ENCODE data around the gene FOXN1. TPM values are rescaled to one million over a fixed set of nuclear protein-coding genes. Genes with fewer than 3 reads are reported as not detected.

Gene FOXN1
- total RNA-seq, 5 donors from 2014 or later (not counting 1 experiment from before 2014, with no cell fraction given): not detected

DNA sequence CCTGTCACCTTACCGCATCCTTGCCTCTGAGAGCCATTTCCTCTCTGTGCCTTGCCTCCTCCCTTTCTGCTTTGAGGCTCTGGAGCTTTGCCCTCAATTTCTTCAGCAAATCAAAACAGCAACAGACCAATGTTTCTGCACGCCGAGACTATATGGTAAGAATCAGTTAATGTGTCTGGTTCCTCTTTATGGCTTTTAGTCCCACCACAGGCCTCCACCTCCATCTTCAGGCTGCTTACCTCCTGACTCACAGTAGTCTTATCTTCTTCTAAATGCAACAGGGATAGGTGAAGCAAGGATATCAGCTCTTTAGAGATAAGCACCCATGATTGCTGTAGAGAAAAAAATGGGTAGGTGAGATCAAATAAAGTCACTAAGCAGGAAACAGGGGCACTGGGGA is 79.7 kb downstream of the FOXN1 start:
- no peaks in the 10 kb centered on the region for H3K4me1 ChIP-seq (ENCODE audit: control insufficient read depth in 1 of 2, extremely low read depth in 1 of 2, insufficient read depth in 2 of 2, low read length in 2 of 2)
- CTCF ChIA-PET: interaction anchor here in 1 of 2 donors (0.6 kb wide), 1 partner anchor 1245 kb away, joined by 7 read pairs; no protein-coding TSS in a partner anchor
- Mint-ChIP-seq H3K36me3 (peaks cover 16% of the 10 kb centered on the region), H3K4me1 (no peaks in the 10 kb centered on the region), H3K9me3 (no peaks in the 10 kb centered on the region), H3K27ac (no peak overlapping the region), H3K4me3 (no peak overlapping the region), H3K27me3 (no peaks in the 10 kb centered on the region)
- H3K36me3 ChIP-seq (ENCODE audit: control insufficient read depth in 2 of 2, extremely low read depth in 1 of 2, insufficient read depth in 1 of 2, low read length in 1 of 2): peaks cover 3 to 22% of the 10 kb centered on the region in 2 donors
- WGBS (ENCODE audit: insufficient coverage): no CpG with 5 or more reads among the region's 3 CpGs
- ATAC-seq (replicated peaks in 1 of 4) (no peak), DNase-seq (no peak)
- H3K4me3 ChIP-seq (ENCODE audit: control insufficient read depth in 1 of 2, extremely low read depth in 1 of 2, low read length in 1 of 2): no peak overlapping the region
- H3K27me3 ChIP-seq (replicated peaks in 1 of 2; ENCODE audit: control insufficient read depth in 2 of 2, extremely low read depth in 1 of 2, insufficient read depth in 2 of 2, low read length in 1 of 2): no peaks in the 10 kb centered on the region
- no peaks in the 10 kb centered on the region for H3K9me3 ChIP-seq
- no peak overlapping the region for H3K27ac ChIP-seq (ENCODE audit: low read length)
- POLR2A ChIA-PET: no interaction called here

Other genes with a start within 250 kb of the FOXN1 start
- gene TMEM97, start 187.1 kb upstream of the FOXN1 start, total RNA-seq: 1 to 10 TPM; 3.4 to 7.2 (median 5.1) TPM
- gene IFT20, start 170.9 kb upstream of the FOXN1 start, total RNA-seq: 10 to 100 TPM; 29.3 to 55.4 (median 33.8) TPM
- 10 to 100 TPM; 12.1 to 28.9 (median 23.3) TPM for gene TNFAIP1, start 170.6 kb upstream of the FOXN1 start, total RNA-seq
- gene POLDIP2, start 148.8 kb upstream of the FOXN1 start, total RNA-seq: 10 to 100 TPM; 29.2 to 38.7 (median 33.2) TPM
- gene SEBOX, start 141.1 kb upstream of the FOXN1 start, total RNA-seq: not detected
- 1 to 10 TPM in 3 of 5 donors, under 1 TPM in 2; 0.50 to 1.9 (median 1.2) TPM for gene VTN, start 136.0 kb upstream of the FOXN1 start, total RNA-seq
- gene SARM1, start 134.7 kb upstream of the FOXN1 start, total RNA-seq: 10 to 100 TPM; 26.0 to 42.3 (median 37.9) TPM
- 1 to 10 TPM in 4 of 5 donors, under 1 TPM in 1; 0.93 to 2.7 (median 2.5) TPM for gene SLC46A1, start 100.1 kb upstream of the FOXN1 start, total RNA-seq
- gene SLC13A2, start 32.7 kb upstream of the FOXN1 start, total RNA-seq: not detected
- gene UNC119, start 46.3 kb downstream of the FOXN1 start, total RNA-seq: 10 to 100 TPM; 37.7 to 51.7 (median 44.5) TPM
- gene PIGS, start 65.2 kb downstream of the FOXN1 start, total RNA-seq: 10 to 100 TPM; 54.9 to 63.0 (median 60.9) TPM
- 10 to 100 TPM; 27.0 to 31.0 (median 28.4) TPM for gene ALDOC, start 70.5 kb downstream of the FOXN1 start, total RNA-seq
- gene SPAG5, start 92.7 kb downstream of the FOXN1 start, total RNA-seq: 10 to 100 TPM in 3 of 5 donors, 1 to 10 TPM in 2; 7.7 to 26.5 (median 10.3) TPM
- 10 to 100 TPM; 14.2 to 26.1 (median 21.9) TPM for gene RSKR, start 107.8 kb downstream of the FOXN1 start, total RNA-seq
- 100 to 1,000 TPM; 129 to 156 (median 138) TPM for gene BLTP2, start 138.8 kb downstream of the FOXN1 start, total RNA-seq
- gene SDF2, start 155.6 kb downstream of the FOXN1 start, total RNA-seq: 10 to 100 TPM; 25.3 to 45.8 (median 43.9) TPM
- gene SUPT6H, start 155.9 kb downstream of the FOXN1 start, total RNA-seq: 100 to 1,000 TPM in 2 of 5 donors, 10 to 100 TPM in 3; 89.2 to 129 (median 95.7) TPM
- gene PROCA1, start 205.5 kb downstream of the FOXN1 start, total RNA-seq: 10 to 100 TPM in 3 of 5 donors, 1 to 10 TPM in 2; 5.6 to 11.6 (median 10.2) TPM
- gene RAB34, start 211.5 kb downstream of the FOXN1 start, total RNA-seq: 10 to 100 TPM in 3 of 5 donors, 1 to 10 TPM in 2; 7.6 to 82.8 (median 11.0) TPM
- gene RPL23A, start 213.6 kb downstream of the FOXN1 start, total RNA-seq: 1,000 to 10,000 TPM; 2,927 to 3,276 (median 3,036) TPM
- 1 to 10 TPM in 4 of 5 donors, not detected in 1; 1.2 to 1.8 (median 1.3) TPM for gene TLCD1, start 219.9 kb downstream of the FOXN1 start, total RNA-seq
- gene NEK8, start 222.4 kb downstream of the FOXN1 start, total RNA-seq: 10 to 100 TPM in 3 of 5 donors, 1 to 10 TPM in 2; 7.7 to 13.6 (median 12.7) TPM
- gene TRAF4, start 237.7 kb downstream of the FOXN1 start, total RNA-seq: 100 to 1,000 TPM in 2 of 5 donors, 10 to 100 TPM in 3; 37.5 to 226 (median 42.5) TPM

Measured in T-cell (primary cell).